SK-N-SH treated with all-trans-retinoic acid at 6 μM for 48 hours (cell line): ENCODE data around the gene PTPN1.

ENCODE experiments used
- ARNTL ChIP-seq: fragments of 450-650 bp; formaldehyde crosslinking; IDR thresholded peaks from 2 replicates; pipeline ENCODE4 v1.5.0; 2020; ENCODE audit warnings: low read depth, mild to moderate bottlenecking, moderate library complexity, borderline replicate concordance
- CREB5 ChIP-seq: fragments of 250-450 bp; sonication (Bioruptor Pico); IDR thresholded peaks from 2 replicates; pipeline ENCODE4 v1.5.1; 2020; ENCODE audit warnings: low read depth, mild to moderate bottlenecking, moderate library complexity
- GLIS3 ChIP-seq: fragments of 250-450 bp; sonication (Bioruptor Pico); IDR thresholded peaks from 2 replicates; pipeline ENCODE4 v1.5.0; 2020; ENCODE audit warnings: mild to moderate bottlenecking, moderate library complexity
- PPARA ChIP-seq: fragments of 250-450 bp; sonication (Bioruptor Pico); IDR thresholded peaks from 2 replicates; pipeline ENCODE4 v1.5.0; 2020; ENCODE audit warnings: mild to moderate bottlenecking, borderline replicate concordance
- RARB ChIP-seq: fragments of 250-450 bp; sonication (Bioruptor Pico); IDR thresholded peaks from 2 replicates; pipeline ENCODE4 v1.8.0; 2021; ENCODE audit warnings: mild to moderate bottlenecking, moderate library complexity
- SNAI2 ChIP-seq: fragments of 250-450 bp; sonication (Bioruptor Pico); IDR thresholded peaks from 2 replicates; pipeline ENCODE4 v1.5.0; 2020; ENCODE audit warnings: mild to moderate bottlenecking, moderate library complexity
- ZNF565 ChIP-seq: fragments of 450-650 bp; formaldehyde crosslinking; conservative IDR thresholded peaks from 2 replicates; pipeline ENCODE4 v1.5.0; 2020; ENCODE audit warnings: low read depth, mild to moderate bottlenecking, moderate library complexity
- ZNF70 ChIP-seq: fragments of 450-650 bp; formaldehyde crosslinking; IDR thresholded peaks from 2 replicates; pipeline ENCODE4 v1.5.0; 2020; ENCODE audit warnings: mild to moderate bottlenecking, moderate library complexity
- ZNF8 ChIP-seq: fragments of 450-650 bp; formaldehyde crosslinking; IDR thresholded peaks from 2 replicates; pipeline ENCODE4 v1.5.0; 2020; ENCODE audit warnings: mild to moderate bottlenecking, moderate library complexity
- TF ChIP-seq, protein P1 (sequence below): fragments of 250-450 bp; sonication (Bioruptor Pico); IDR thresholded peaks from 2 replicates; pipeline ENCODE4 v1.8.0; 2020; ENCODE audit warnings: mild to moderate bottlenecking, moderate library complexity, borderline replicate concordance

- TF ChIP-seq ZNF70 (CRISPR knock-in tag) = no peak
- TF ChIP-seq GLIS3 (CRISPR knock-in tag) = no peak
- TF ChIP-seq, protein P1, sequence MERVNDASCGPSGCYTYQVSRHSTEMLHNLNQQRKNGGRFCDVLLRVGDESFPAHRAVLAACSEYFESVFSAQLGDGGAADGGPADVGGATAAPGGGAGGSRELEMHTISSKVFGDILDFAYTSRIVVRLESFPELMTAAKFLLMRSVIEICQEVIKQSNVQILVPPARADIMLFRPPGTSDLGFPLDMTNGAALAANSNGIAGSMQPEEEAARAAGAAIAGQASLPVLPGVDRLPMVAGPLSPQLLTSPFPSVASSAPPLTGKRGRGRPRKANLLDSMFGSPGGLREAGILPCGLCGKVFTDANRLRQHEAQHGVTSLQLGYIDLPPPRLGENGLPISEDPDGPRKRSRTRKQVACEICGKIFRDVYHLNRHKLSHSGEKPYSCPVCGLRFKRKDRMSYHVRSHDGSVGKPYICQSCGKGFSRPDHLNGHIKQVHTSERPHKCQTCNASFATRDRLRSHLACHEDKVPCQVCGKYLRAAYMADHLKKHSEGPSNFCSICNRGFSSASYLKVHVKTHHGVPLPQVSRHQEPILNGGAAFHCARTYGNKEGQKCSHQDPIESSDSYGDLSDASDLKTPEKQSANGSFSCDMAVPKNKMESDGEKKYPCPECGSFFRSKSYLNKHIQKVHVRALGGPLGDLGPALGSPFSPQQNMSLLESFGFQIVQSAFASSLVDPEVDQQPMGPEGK (CRISPR knock-in tag) = no peak
- no peak for TF ChIP-seq ZNF565 (CRISPR knock-in tag)
- no peak for TF ChIP-seq PPARA
- TF ChIP-seq CREB5 (CRISPR knock-in tag) = no peak
- TF ChIP-seq RARB = no peak
- no peak for TF ChIP-seq SNAI2 (CRISPR knock-in tag)
- no peak for TF ChIP-seq ZNF8 (CRISPR knock-in tag)
- no peak for TF ChIP-seq ARNTL (CRISPR knock-in tag)
These were observed 117.6 kb downstream of the PTPN1 start for GRCh38 chr20:50627747-50628146.
